Measurements from ENCODE around the gene HSD17B2.
"Not testable (repeated sequence)": the region's sequence is repeated elsewhere in the genome, so short reads cannot be mapped to it uniquely, and the experiment has no call there.

Gene HSD17B2

GRCh38 chr16:82093666-82094300 lies 58.7 kb downstream of the HSD17B2 start:
- no peak overlapping the region for H3K4me3 ChIP-seq (ENCODE audit: low read depth, low read length)
- TF ChIP-seq, protein P1, sequence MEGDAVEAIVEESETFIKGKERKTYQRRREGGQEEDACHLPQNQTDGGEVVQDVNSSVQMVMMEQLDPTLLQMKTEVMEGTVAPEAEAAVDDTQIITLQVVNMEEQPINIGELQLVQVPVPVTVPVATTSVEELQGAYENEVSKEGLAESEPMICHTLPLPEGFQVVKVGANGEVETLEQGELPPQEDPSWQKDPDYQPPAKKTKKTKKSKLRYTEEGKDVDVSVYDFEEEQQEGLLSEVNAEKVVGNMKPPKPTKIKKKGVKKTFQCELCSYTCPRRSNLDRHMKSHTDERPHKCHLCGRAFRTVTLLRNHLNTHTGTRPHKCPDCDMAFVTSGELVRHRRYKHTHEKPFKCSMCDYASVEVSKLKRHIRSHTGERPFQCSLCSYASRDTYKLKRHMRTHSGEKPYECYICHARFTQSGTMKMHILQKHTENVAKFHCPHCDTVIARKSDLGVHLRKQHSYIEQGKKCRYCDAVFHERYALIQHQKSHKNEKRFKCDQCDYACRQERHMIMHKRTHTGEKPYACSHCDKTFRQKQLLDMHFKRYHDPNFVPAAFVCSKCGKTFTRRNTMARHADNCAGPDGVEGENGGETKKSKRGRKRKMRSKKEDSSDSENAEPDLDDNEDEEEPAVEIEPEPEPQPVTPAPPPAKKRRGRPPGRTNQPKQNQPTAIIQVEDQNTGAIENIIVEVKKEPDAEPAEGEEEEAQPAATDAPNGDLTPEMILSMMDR (IDR thresholded peaks at IDR 0.05; ENCODE audit: low read depth, low read length, missing control alignments), result no peak
- DNase-seq (ENCODE audit: low read depth), result no peak

DNA sequence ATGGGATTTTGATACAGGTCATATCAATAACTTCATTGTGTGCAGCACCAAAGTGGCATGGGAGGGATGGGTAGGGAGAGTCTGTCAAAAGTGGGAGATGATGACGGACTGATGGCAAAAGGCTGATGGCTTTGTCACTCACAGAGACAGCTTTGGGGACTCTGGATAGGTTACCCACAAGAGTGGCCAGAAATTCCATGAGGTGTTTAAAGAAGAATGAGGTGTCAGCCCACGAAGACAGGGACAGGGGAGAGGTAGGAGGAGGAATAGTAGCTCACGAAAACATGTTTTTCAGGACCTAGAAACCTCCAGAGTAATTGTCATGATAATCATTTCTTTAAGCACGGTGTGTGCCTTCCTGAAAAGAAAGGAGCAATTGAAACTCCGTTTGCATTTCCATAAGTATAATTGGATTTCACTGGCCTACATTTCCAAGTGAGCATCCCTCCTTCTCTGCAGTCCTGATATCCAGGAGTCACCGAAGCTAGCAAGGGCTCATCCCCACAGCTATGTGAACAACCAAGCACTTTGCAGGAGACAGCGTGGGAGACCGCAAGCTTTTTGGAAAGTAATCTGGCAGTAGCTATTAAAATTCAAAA lies 60.0 kb downstream of the HSD17B2 start:
- TF ChIP-seq, protein P1 (IDR thresholded peaks at IDR 0.05; ENCODE audit: low read depth, low read length, missing control alignments), result no peak
- DNase-seq (ENCODE audit: low read depth), result no peak
- H3K4me3 ChIP-seq (ENCODE audit: low read depth, low read length), result no peak overlapping the region

- TF ChIP-seq, protein P1 (IDR thresholded peaks at IDR 0.05; ENCODE audit: low read depth, low read length, missing control alignments), result no peak
- no peak for DNase-seq (ENCODE audit: low read depth)
Observed at GRCh38 chr16:82096641-82097040, 61.6 kb downstream of the HSD17B2 start.

GRCh38 chr16:82105107-82105506 lies 70.1 kb downstream of the HSD17B2 start:
- TF ChIP-seq, protein P1 (IDR thresholded peaks at IDR 0.05; ENCODE audit: low read depth, low read length, missing control alignments), result no peak
- H3K4me3 ChIP-seq (ENCODE audit: low read depth, low read length), result no peak overlapping the region

More at GRCh38 chr16:82096641-82097040, 61.6 kb downstream of the HSD17B2 start:
- H3K4me3 ChIP-seq (ENCODE audit: low read depth, low read length), result no peak overlapping the region

GRCh38 chr16:82108100-82108499 lies 73.0 kb downstream of the HSD17B2 start:
- H3K4me3 ChIP-seq (ENCODE audit: low read depth, low read length), result no peak overlapping the region
- TF ChIP-seq, protein P1 (IDR thresholded peaks at IDR 0.05; ENCODE audit: low read depth, low read length, missing control alignments), result no peak
- no peak for DNase-seq (ENCODE audit: low read depth)

More at GRCh38 chr16:82105107-82105506, 70.1 kb downstream of the HSD17B2 start:
- no peak for DNase-seq (ENCODE audit: low read depth)

GRCh38 chr16:82108774-82109173 lies 73.7 kb downstream of the HSD17B2 start:
- H3K4me3 ChIP-seq (ENCODE audit: low read depth, low read length), result no peak overlapping the region
- DNase-seq (ENCODE audit: low read depth), result no peak
- TF ChIP-seq, protein P1 (IDR thresholded peaks at IDR 0.05; ENCODE audit: low read depth, low read length, missing control alignments), result no peak

- not testable (repeated sequence) for DNase-seq (ENCODE audit: low read depth); H3K4me3 ChIP-seq (ENCODE audit: low read depth, low read length)
Observed at GRCh38 chr16:82109266-82109665, 74.2 kb downstream of the HSD17B2 start.
